Stimulated activated CD8-positive, alpha-beta memory T cell treated with anti-CD3 and anti-CD28 coated beads, Interleukin-12 subunit alpha, Interleukin-12 subunit beta, amount 100 ng/mL, for 1 hour (primary cell): ENCODE results near the gene CCM2L.

Experiments
- DNase-seq: peaks from one replicate; pipeline ENCODE4 v3.0.0-alpha.2; 2020; ENCODE audit warnings: low read depth

The CCM2L gene

GRCh38 chr20:32057656-32058184 is 47.5 kb downstream of the CCM2L start:
- DNase-seq, result no peak

- no peak for DNase-seq
Measured at GRCh38 chr20:32059189-32059588, 49.0 kb downstream of the CCM2L start.

GRCh38 chr20:32062776-32063170 is 52.5 kb downstream of the CCM2L start:
- no peak for DNase-seq

GRCh38 chr20:32063695-32064094 is 53.5 kb downstream of the CCM2L start:
- no peak for DNase-seq

- DNase-seq, result no peak
Measured at GRCh38 chr20:32064667-32065066, 54.4 kb downstream of the CCM2L start.

GRCh38 chr20:32067234-32067821 is 57.1 kb downstream of the CCM2L start:
- DNase-seq, result no peak

- no peak for DNase-seq
Measured at GRCh38 chr20:32068174-32068573, 57.9 kb downstream of the CCM2L start.

GRCh38 chr20:32069711-32070110 is 59.5 kb downstream of the CCM2L start:
- no peak for DNase-seq

- no peak for DNase-seq
Measured at GRCh38 chr20:32070282-32070681, 60.0 kb downstream of the CCM2L start.

GRCh38 chr20:32070690-32071213 is 60.5 kb downstream of the CCM2L start:
- DNase-seq, result no peak

- no peak for DNase-seq
Measured at GRCh38 chr20:32071395-32072167, 61.3 kb downstream of the CCM2L start.

GRCh38 chr20:32072168-32072750 is 62.0 kb downstream of the CCM2L start:
- DNase-seq, result no peak

GRCh38 chr20:32075534-32075933 is 65.3 kb downstream of the CCM2L start:
- DNase-seq, result no peak

GRCh38 chr20:32077190-32077589 is 67.0 kb downstream of the CCM2L start:
- no peak for DNase-seq

GRCh38 chr20:32078322-32078721 is 68.1 kb downstream of the CCM2L start:
- no peak for DNase-seq

GRCh38 chr20:32078791-32079190 is 68.6 kb downstream of the CCM2L start:
- no peak for DNase-seq

- no peak for DNase-seq
Measured at GRCh38 chr20:32079655-32080109, 69.4 kb downstream of the CCM2L start.

- DNase-seq, result no peak
Measured at GRCh38 chr20:32080783-32081182, 70.5 kb downstream of the CCM2L start.
